ENCODE measurements around the gene TP73.

Gene TP73

DNA sequence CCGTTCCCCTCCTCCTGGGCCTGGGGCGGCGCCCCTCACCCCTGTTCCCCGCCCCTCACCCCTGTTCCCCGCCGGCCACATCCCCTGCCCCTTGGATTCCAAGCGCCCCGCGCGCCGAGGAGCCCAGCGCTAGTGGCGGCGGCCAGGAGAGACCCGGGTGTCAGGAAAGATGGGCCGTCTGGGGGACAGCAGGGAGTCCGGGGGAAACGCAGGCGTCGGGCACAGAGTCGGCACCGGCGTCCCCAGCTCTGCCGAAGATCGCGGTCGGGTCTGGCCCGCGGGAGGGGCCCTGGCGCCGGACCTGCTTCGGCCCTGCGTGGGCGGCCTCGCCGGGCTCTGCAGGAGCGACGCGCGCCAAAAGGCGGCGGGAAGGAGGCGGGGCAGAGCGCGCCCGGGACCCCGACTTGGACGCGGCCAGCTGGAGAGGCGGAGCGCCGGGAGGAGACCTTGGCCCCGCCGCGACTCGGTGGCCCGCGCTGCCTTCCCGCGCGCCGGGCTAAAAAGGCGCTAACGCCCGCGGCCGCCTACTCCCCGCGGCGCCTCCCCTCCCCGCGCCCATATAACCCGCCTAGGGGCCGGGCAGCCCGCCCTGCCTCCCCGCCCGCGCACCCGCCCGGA lies at the start of gene TP73:
TSS of gene TP73 (plus strand) at position 587 of the 618 bp plus-strand sequence. CDS start 29,850 bp downstream, outside the sequence.
- no peak for DNase-seq (ENCODE audit: low read depth in 2 of 2, low spot score in 1 of 2)

- no peak for DNase-seq (ENCODE audit: low read depth in 2 of 2, low spot score in 1 of 2)
Measured at GRCh38 chr1:3603156-3603555, 49.2 kb upstream of the TP73 start.

GRCh38 chr1:3603571-3604467 lies 48.5 kb upstream of the TP73 start:
- no peak for DNase-seq (ENCODE audit: low read depth in 2 of 2, low spot score in 1 of 2)

DNA sequence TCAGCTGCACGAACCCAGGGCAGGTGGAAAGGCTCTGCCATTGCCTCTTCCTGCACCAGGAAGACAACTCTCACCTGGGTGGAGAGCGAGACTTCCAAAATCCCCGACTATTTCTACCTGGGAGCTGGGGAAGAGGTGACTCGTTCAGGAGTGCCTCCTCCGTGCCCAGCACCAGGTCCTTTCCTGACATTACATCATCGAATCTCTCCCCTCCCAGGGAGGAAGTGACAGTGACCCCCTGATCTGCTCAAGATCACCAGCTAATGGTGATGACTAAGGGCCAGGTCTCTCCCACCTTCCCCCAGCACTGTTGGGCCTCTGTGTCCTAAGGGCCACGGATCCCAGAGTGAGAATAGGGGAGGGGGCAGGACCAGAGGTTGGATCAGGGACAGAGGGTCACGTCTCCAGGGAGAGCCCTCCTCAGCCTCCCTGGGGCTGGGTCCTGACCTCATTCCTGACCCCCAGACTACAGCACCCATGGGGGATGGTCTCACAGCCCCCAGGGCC lies 47.8 kb upstream of the TP73 start:
- DNase-seq (ENCODE audit: low read depth in 2 of 2, low spot score in 1 of 2): no peak

- DNase-seq (ENCODE audit: low read depth in 2 of 2, low spot score in 1 of 2): no peak
Measured at GRCh38 chr1:3604997-3605823, 47.1 kb upstream of the TP73 start.

DNA sequence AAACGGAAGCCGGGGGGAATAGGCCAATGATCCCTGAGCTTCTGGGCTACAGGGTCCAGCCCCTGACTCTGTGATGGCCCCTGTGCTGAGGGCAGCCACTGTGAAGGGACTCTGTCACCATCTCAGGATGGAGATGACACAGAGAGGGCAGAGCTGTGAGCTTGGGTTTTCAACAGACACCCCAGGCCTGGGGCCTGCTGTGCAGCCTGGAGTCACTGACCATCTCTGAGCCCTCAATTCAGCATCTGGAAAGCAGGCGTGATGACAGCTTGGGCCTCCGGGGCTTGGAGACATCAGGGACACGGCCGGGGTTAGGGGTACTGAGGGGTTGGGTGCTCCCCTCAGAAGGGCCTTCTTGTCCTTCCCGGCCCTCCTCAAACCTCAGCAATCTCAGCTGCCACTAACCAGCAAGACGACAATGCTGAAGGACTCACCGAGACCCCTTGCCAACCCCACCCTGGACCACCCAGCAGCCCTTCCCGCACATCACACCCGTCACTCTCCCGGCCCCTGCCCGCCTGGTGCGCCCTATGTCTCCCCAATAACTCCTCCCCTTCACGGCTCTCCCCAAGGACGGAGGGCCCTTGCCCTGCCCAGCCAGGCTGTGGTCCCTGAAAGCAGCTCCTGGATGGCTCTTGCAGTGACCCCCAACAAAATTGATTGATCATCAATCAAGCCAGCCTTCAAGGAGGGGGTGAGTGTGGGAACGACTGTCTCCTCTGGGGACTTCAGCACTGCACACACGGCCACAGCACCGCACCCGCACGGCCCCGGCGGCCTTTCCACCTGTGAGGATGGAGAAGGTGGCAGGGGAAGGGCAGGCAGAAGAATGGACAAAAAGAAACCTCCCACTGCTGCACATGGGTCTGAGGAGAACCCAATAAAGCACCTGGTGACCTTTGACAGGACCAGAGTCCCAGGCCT lies 45.3 kb upstream of the TP73 start:
- DNase-seq (ENCODE audit: low read depth in 2 of 2, low spot score in 1 of 2): no peak

- no peak for DNase-seq (ENCODE audit: low read depth in 2 of 2, low spot score in 1 of 2)
Measured at GRCh38 chr1:3607703-3608065, 44.6 kb upstream of the TP73 start.

- no peak for DNase-seq (ENCODE audit: low read depth in 2 of 2, low spot score in 1 of 2)
Measured at GRCh38 chr1:3608154-3608553, 44.2 kb upstream of the TP73 start.

- DNase-seq (ENCODE audit: low read depth in 2 of 2, low spot score in 1 of 2): no peak
Measured at GRCh38 chr1:3609016-3609768, 43.1 kb upstream of the TP73 start.

- no peak for DNase-seq (ENCODE audit: low read depth in 2 of 2, low spot score in 1 of 2)
Measured at GRCh38 chr1:3609769-3610526, 42.4 kb upstream of the TP73 start.

DNA sequence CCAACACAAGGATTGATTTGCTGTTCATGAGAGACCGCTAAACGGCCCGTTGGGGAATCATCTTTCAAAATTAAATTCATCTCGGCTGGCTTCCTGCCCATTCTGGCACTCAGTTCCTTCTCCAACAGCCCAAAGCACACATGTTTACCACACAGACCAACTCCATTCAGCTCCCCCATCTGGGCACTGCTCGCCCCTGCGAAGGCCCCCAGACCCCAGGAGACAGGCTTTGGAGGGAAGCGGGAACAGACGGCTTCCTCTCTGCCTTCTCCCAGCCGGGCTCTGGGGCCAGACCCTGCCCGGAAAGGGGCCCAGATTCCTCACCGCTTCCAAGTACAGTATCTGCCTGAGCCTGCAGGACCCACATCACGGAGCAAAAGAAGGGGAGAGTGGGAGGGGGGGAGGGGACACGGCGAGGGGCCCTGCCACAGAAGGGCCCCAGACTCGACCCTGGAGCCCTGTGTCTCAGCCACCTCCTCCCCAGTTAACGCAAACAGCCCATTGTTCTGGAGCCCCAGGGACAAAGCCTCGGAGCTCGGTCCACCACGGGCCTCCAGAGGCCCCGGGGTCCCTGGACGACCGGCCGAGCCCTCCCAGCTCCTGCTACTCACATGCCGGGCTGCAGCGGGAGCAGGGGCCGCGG lies 41.7 kb upstream of the TP73 start:
- no peak for DNase-seq (ENCODE audit: low read depth in 2 of 2, low spot score in 1 of 2)

GRCh38 chr1:3611170-3612019 lies 40.9 kb upstream of the TP73 start, which contains the start of gene MEGF6:
Gene MEGF6 (minus strand): TSS chr1:3611508. CDS start chr1:3611268, 240 bp downstream.
- DNase-seq (ENCODE audit: low read depth in 2 of 2, low spot score in 1 of 2): peak; percentile 31 to 48

- DNase-seq (ENCODE audit: low read depth in 2 of 2, low spot score in 1 of 2): no peak
Measured at GRCh38 chr1:3612123-3612522, 40.2 kb upstream of the TP73 start.

DNA sequence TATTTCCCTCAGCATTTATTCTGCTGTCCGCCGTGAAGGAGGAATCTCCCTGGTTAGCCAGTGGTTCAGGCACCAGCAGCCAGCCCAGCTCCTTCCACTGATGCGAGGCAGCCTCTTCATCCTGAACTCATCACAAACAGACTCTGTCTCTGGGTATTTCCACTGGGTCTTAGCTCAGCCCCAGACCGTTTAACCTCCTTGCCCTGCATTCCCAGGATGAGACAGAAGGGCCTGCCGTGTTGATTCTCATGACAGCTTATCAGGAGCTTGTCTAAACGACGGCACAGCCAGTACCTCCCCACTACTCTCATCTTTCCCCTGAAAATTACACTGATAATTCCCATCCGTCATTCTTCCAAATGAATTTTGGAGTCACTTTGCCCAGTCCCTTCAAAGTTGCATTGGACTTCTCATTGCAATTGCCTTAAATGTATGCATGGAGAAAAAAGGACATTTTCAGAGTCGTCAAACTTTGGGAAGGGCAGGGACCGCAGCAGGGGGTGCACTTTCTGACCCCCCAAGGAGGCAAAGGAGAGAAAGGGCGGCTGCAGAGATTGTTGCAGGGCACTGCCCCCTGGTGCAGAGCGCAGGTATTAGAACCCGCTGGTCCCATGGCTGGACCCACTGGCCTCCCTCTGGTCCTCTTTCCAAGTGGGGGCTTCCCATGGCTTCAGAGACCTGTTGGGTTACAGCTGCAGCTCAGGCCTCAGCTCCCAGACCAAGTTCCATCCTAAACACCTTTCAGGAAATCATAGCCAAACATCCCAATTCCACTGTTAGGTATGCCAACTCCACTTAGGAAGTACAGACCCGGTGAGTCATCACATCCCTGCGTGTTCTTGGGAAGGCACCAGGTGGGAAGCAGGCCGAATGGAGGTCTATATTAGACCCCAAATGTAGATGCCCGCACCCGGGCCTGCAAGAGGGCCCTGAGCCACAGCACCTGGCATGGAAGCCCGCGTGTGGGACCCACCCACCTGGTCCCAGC lies 37.3 kb upstream of the TP73 start:
- DNase-seq (ENCODE audit: low read depth in 2 of 2, low spot score in 1 of 2): no peak

- DNase-seq (ENCODE audit: low read depth in 2 of 2, low spot score in 1 of 2): no peak
Measured at GRCh38 chr1:3616861-3617260, 35.5 kb upstream of the TP73 start.

DNA sequence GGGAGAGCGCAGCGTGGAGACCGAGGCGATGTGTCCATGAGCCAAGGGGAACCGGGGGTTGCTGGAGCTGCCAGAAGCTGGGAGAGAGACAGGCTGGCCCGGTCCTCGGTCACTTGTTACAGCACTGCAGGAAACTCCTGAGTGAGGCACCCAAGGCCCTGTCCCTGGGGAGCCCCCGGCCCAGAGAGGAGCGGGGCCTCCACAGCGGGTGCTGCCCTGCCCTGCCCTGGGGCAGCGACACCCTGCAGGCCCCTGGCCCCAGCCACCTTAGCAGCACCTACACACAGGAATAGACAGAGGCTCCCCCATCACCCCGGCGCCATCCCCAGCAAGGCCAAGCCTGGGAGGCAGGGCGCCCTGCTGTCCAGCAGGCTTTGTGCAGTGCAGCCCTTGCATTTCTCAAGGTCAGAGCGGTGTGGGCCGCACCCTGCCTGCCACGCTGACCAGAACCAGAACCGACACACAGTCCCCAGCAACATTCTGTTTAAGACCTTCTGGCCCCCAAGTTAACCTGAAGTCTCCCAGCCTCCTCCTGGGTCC lies 34.4 kb upstream of the TP73 start:
- DNase-seq (ENCODE audit: low read depth in 2 of 2, low spot score in 1 of 2): no peak

All from stimulated activated CD8-positive, alpha-beta memory T cell treated with anti-CD3 and anti-CD28 coated beads, Interleukin-4, amount 100 ng/mL, for 4 hours (primary cell).